ENCODE measurements around the gene SNX7.

GRCh38 chr1:98638185-98638584, 23.3 kb upstream of the SNX7 start:
- TF ChIP-seq EZH2 (IDR thresholded peaks at IDR 0.05) (no peak), POLR2AphosphoS5 (IDR thresholded peaks at IDR 0.05; ENCODE audit: borderline replicate concordance, low read depth, low read length) (no peak), FOXP2 (optimal IDR thresholded peaks at IDR 0.05; ENCODE audit: control extremely low read depth, extremely low read length, insufficient read depth) (no peak)

Data from SK-N-MC (cell line).